Measurements from ENCODE around the gene ADGRG3. TPM values are rescaled to one million over a fixed set of nuclear protein-coding genes. Genes with fewer than 3 reads are reported as not detected.
A peak's percentile ranks its signal among the peaks of the same experiment; 100 is the strongest.

ADGRG3 gene
- total and polyA plus RNA-seq, 9 of the 15 experiments (the other 6 are each of a cell fraction or from before 2014, with no cell fraction given) = 0.09 to 0.52 (median 0.14) TPM; not detected in 3

- TF ChIP-seq, protein P1, sequence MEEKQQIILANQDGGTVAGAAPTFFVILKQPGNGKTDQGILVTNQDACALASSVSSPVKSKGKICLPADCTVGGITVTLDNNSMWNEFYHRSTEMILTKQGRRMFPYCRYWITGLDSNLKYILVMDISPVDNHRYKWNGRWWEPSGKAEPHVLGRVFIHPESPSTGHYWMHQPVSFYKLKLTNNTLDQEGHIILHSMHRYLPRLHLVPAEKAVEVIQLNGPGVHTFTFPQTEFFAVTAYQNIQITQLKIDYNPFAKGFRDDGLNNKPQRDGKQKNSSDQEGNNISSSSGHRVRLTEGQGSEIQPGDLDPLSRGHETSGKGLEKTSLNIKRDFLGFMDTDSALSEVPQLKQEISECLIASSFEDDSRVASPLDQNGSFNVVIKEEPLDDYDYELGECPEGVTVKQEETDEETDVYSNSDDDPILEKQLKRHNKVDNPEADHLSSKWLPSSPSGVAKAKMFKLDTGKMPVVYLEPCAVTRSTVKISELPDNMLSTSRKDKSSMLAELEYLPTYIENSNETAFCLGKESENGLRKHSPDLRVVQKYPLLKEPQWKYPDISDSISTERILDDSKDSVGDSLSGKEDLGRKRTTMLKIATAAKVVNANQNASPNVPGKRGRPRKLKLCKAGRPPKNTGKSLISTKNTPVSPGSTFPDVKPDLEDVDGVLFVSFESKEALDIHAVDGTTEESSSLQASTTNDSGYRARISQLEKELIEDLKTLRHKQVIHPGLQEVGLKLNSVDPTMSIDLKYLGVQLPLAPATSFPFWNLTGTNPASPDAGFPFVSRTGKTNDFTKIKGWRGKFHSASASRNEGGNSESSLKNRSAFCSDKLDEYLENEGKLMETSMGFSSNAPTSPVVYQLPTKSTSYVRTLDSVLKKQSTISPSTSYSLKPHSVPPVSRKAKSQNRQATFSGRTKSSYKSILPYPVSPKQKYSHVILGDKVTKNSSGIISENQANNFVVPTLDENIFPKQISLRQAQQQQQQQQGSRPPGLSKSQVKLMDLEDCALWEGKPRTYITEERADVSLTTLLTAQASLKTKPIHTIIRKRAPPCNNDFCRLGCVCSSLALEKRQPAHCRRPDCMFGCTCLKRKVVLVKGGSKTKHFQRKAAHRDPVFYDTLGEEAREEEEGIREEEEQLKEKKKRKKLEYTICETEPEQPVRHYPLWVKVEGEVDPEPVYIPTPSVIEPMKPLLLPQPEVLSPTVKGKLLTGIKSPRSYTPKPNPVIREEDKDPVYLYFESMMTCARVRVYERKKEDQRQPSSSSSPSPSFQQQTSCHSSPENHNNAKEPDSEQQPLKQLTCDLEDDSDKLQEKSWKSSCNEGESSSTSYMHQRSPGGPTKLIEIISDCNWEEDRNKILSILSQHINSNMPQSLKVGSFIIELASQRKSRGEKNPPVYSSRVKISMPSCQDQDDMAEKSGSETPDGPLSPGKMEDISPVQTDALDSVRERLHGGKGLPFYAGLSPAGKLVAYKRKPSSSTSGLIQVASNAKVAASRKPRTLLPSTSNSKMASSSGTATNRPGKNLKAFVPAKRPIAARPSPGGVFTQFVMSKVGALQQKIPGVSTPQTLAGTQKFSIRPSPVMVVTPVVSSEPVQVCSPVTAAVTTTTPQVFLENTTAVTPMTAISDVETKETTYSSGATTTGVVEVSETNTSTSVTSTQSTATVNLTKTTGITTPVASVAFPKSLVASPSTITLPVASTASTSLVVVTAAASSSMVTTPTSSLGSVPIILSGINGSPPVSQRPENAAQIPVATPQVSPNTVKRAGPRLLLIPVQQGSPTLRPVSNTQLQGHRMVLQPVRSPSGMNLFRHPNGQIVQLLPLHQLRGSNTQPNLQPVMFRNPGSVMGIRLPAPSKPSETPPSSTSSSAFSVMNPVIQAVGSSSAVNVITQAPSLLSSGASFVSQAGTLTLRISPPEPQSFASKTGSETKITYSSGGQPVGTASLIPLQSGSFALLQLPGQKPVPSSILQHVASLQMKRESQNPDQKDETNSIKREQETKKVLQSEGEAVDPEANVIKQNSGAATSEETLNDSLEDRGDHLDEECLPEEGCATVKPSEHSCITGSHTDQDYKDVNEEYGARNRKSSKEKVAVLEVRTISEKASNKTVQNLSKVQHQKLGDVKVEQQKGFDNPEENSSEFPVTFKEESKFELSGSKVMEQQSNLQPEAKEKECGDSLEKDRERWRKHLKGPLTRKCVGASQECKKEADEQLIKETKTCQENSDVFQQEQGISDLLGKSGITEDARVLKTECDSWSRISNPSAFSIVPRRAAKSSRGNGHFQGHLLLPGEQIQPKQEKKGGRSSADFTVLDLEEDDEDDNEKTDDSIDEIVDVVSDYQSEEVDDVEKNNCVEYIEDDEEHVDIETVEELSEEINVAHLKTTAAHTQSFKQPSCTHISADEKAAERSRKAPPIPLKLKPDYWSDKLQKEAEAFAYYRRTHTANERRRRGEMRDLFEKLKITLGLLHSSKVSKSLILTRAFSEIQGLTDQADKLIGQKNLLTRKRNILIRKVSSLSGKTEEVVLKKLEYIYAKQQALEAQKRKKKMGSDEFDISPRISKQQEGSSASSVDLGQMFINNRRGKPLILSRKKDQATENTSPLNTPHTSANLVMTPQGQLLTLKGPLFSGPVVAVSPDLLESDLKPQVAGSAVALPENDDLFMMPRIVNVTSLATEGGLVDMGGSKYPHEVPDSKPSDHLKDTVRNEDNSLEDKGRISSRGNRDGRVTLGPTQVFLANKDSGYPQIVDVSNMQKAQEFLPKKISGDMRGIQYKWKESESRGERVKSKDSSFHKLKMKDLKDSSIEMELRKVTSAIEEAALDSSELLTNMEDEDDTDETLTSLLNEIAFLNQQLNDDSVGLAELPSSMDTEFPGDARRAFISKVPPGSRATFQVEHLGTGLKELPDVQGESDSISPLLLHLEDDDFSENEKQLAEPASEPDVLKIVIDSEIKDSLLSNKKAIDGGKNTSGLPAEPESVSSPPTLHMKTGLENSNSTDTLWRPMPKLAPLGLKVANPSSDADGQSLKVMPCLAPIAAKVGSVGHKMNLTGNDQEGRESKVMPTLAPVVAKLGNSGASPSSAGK (IDR thresholded peaks at IDR 0.05) = peak; percentile 77
- TF ChIP-seq NCOR1 (IDR thresholded peaks at IDR 0.05) (no peak), CREM (IDR thresholded peaks at IDR 0.05; ENCODE audit: low read depth) (no peak), FUS (optimal IDR thresholded peaks at IDR 0.05; ENCODE audit: low read depth, low read length) (no peak), ARHGAP35 (IDR thresholded peaks at IDR 0.05; ENCODE audit: partially characterized antibody) (no peak), TCF3 (CRISPR knock-in tag; IDR thresholded peaks at IDR 0.05) (no peak), FOXJ3 (CRISPR knock-in tag; IDR thresholded peaks at IDR 0.05) (no peak), ADNP (tag; IDR thresholded peaks at IDR 0.05) (no peak), CGGBP1 (CRISPR knock-in tag; IDR thresholded peaks at IDR 0.05) (no peak), HMG20B (CRISPR knock-in tag; IDR thresholded peaks at IDR 0.05) (0 out of 2 replicates have a peak, but pooled peaks have one; percentile 39), ZNF121 (CRISPR knock-in tag; conservative IDR thresholded peaks at IDR 0.05) (no peak), DIDO1 (tag; IDR thresholded peaks at IDR 0.05; ENCODE audit: low read depth) (peak; percentile 83), ZNF174 (CRISPR knock-in tag; IDR thresholded peaks at IDR 0.05) (no peak), TEAD1 (CRISPR knock-in tag; IDR thresholded peaks at IDR 0.05) (no peak; a peak in 1 of 4 replicates), ZNF134 (CRISPR knock-in tag; conservative IDR thresholded peaks at IDR 0.05) (no peak)
- TF ChIP-seq, protein P2, sequence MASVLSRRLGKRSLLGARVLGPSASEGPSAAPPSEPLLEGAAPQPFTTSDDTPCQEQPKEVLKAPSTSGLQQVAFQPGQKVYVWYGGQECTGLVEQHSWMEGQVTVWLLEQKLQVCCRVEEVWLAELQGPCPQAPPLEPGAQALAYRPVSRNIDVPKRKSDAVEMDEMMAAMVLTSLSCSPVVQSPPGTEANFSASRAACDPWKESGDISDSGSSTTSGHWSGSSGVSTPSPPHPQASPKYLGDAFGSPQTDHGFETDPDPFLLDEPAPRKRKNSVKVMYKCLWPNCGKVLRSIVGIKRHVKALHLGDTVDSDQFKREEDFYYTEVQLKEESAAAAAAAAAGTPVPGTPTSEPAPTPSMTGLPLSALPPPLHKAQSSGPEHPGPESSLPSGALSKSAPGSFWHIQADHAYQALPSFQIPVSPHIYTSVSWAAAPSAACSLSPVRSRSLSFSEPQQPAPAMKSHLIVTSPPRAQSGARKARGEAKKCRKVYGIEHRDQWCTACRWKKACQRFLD (CRISPR knock-in tag; IDR thresholded peaks at IDR 0.05) = peak; percentile 70; the same call in 1 of the 2 replicates
Observed at GRCh38 chr16:57734925-57735754, 67.0 kb downstream of the ADGRG3 start (continued).
